ENCODE data around the gene MPV17L2. TPM values are rescaled to one million over a fixed set of nuclear protein-coding genes. Genes with fewer than 3 reads are reported as not detected.

MPV17L2 gene
- polyA plus RNA-seq, 1 donor from 2014 or later, result 17.7 TPM

DNA sequence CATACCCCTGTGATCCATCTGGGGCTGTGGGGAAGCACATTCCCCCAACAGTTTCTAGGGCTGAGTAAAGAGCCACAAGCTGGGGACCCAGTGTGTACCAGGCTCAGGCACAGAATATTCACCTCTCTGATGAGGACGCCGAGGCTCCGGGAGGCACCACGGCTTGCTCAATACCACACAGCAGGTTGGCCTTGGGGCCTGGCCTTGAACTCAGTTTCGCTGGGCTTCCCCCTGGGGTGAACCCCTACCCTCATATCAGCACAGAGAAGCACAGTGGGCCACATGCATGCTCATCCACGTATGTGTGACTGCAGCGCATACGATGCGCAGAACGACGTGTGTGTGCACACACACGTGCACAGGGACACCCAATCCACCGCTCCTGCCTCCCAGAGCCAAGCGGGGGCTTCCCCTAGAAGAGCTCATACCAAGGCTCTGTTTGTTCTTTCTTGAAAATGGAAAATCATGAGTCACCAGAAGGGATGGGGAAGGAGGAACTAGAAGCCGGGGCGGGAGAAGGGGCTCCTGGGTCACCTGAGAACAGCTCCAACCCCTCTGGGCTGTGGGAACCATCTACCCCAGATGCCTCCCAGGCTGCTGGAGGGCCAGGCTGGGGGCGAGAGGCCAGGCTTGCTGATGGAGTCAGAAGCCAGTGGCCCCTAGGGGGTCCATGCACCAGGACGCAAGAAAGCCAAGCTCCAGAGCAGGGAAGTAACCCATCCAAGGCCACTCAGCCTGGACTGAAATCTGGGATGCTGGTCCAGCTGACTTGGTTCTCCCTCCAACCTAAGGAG, 38.1 kb downstream of the MPV17L2 start (continued):
- TF ChIP-seq POLR2AphosphoS5 (IDR thresholded peaks at IDR 0.05), result no peak
- no peak for TF ChIP-seq EP300 (conservative IDR thresholded peaks at IDR 0.05; ENCODE audit: poor library complexity, severe bottlenecking)

DNA sequence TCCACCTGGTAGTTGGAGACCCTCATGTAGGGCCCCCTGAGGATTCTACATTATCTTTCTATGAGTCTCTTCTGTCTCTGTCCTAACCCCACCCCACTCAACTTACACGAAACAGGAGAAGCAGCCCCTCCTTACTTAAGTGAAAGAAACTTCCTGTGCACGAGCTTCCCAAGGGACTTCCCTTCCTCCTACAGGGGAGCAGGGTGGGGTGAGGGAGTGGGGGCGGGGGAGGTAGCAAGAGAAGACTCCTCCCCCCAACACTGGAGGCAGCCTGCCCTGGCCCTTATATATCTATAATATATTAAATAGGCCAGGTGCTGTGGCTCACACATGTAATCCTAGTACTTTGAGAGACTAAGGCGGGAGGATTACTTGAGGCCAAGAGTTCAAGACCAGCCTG, 38.8 kb downstream of the MPV17L2 start:
- Histone ChIP-seq H3K27me3 (ENCODE audit: insufficient read depth, low read depth, low read length) (peaks cover 33% of the 10 kb centered on the region), H3K9me3 (ENCODE audit: low read length) (no peaks in the 10 kb centered on the region), H3K27ac (ENCODE audit: low read length) (no peak overlapping the region), H3K79me2 (replicated peaks; ENCODE audit: insufficient read depth, low read length) (no peaks in the 10 kb centered on the region), H2AFZ (ENCODE audit: low read depth, low read length) (no peak overlapping the region), H3K36me3 (ENCODE audit: insufficient read depth, low read length) (no peaks in the 10 kb centered on the region), H3K9me2 (ENCODE audit: insufficient read depth, low read length) (no peaks in the 10 kb centered on the region), H3K9ac (ENCODE audit: low read length) (no peak overlapping the region), H3K4me2 (ENCODE audit: low read length) (no peak overlapping the region), H3K4me3 (ENCODE audit: low read length) (no peak overlapping the region), H4K20me1 (ENCODE audit: insufficient read depth) (no peaks in the 10 kb centered on the region), H3F3A (ENCODE audit: insufficient read depth, low read length, poor library complexity, severe bottlenecking) (no peaks in the 10 kb centered on the region)
- TF ChIP-seq, protein P1, sequence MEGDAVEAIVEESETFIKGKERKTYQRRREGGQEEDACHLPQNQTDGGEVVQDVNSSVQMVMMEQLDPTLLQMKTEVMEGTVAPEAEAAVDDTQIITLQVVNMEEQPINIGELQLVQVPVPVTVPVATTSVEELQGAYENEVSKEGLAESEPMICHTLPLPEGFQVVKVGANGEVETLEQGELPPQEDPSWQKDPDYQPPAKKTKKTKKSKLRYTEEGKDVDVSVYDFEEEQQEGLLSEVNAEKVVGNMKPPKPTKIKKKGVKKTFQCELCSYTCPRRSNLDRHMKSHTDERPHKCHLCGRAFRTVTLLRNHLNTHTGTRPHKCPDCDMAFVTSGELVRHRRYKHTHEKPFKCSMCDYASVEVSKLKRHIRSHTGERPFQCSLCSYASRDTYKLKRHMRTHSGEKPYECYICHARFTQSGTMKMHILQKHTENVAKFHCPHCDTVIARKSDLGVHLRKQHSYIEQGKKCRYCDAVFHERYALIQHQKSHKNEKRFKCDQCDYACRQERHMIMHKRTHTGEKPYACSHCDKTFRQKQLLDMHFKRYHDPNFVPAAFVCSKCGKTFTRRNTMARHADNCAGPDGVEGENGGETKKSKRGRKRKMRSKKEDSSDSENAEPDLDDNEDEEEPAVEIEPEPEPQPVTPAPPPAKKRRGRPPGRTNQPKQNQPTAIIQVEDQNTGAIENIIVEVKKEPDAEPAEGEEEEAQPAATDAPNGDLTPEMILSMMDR (IDR thresholded peaks at IDR 0.05; ENCODE audit: poor library complexity, severe bottlenecking), result no peak
- no peak for TF ChIP-seq SMC3 (conservative IDR thresholded peaks at IDR 0.05; ENCODE audit: poor library complexity)
- TF ChIP-seq EP300 (conservative IDR thresholded peaks at IDR 0.05; ENCODE audit: poor library complexity, severe bottlenecking), result no peak
- TF ChIP-seq, protein P2, sequence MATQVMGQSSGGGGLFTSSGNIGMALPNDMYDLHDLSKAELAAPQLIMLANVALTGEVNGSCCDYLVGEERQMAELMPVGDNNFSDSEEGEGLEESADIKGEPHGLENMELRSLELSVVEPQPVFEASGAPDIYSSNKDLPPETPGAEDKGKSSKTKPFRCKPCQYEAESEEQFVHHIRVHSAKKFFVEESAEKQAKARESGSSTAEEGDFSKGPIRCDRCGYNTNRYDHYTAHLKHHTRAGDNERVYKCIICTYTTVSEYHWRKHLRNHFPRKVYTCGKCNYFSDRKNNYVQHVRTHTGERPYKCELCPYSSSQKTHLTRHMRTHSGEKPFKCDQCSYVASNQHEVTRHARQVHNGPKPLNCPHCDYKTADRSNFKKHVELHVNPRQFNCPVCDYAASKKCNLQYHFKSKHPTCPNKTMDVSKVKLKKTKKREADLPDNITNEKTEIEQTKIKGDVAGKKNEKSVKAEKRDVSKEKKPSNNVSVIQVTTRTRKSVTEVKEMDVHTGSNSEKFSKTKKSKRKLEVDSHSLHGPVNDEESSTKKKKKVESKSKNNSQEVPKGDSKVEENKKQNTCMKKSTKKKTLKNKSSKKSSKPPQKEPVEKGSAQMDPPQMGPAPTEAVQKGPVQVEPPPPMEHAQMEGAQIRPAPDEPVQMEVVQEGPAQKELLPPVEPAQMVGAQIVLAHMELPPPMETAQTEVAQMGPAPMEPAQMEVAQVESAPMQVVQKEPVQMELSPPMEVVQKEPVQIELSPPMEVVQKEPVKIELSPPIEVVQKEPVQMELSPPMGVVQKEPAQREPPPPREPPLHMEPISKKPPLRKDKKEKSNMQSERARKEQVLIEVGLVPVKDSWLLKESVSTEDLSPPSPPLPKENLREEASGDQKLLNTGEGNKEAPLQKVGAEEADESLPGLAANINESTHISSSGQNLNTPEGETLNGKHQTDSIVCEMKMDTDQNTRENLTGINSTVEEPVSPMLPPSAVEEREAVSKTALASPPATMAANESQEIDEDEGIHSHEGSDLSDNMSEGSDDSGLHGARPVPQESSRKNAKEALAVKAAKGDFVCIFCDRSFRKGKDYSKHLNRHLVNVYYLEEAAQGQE (IDR thresholded peaks at IDR 0.05; ENCODE audit: borderline replicate concordance), result no peak
- TF ChIP-seq TAF1 (IDR thresholded peaks at IDR 0.05; ENCODE audit: low read depth), result no peak
- TF ChIP-seq POLR2AphosphoS5 (IDR thresholded peaks at IDR 0.05), result no peak
- TF ChIP-seq RAD21 (conservative IDR thresholded peaks at IDR 0.05), result no peak
- TF ChIP-seq MXI1 (conservative IDR thresholded peaks at IDR 0.05; ENCODE audit: poor library complexity, severe bottlenecking), result no peak
- TF ChIP-seq EZH2 (IDR thresholded peaks at IDR 0.05; ENCODE audit: borderline replicate concordance, insufficient read depth, low read length, poor library complexity, severe bottlenecking), result no peak

DNA sequence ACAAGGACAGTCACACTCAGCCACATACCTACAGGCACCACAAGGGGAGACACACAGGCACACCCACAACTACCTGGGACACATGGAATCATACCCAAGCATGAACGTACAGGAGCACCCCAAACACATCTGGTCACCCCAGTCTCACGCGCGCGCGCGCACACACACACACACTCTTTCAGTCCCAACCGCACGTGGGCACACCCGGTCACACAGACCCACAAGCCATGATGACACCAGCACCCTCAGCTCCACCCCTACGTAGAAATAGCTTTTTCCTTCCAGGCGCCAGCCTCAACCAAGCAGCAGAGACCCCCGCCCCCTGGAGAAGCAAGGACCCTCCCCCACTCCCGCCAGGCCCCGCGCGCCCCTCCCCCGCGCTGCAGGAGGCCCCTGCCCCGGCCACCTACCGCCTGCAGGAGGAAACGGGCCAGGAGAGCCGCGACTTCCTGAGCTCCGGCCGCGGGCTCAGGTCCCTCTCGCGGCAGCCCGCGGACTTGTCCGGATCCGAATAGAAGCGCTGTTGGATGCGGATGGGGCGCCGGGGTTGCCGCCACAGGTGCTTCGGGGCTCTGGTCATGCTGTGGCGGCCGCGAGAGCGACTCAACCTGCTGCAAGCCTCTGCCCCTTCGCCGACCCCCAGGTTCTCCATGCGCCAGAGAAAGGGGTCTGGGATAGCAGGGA, 39.7 kb downstream of the MPV17L2 start:
- Histone ChIP-seq H3K9me2 (ENCODE audit: insufficient read depth, low read length) (no peaks in the 10 kb centered on the region), H3K79me2 (replicated peaks; ENCODE audit: insufficient read depth, low read length) (no peaks in the 10 kb centered on the region), H3K4me3 (ENCODE audit: low read length) (peak overlapping the region; percentile 80), H2AFZ (ENCODE audit: low read depth, low read length) (peak overlapping the region; percentile 65), H3F3A (ENCODE audit: insufficient read depth, low read length, poor library complexity, severe bottlenecking) (no peaks in the 10 kb centered on the region), H3K36me3 (ENCODE audit: insufficient read depth, low read length) (no peaks in the 10 kb centered on the region), H3K4me2 (ENCODE audit: low read length) (peak overlapping the region; percentile 51), H4K20me1 (ENCODE audit: insufficient read depth) (no peaks in the 10 kb centered on the region), H3K27ac (ENCODE audit: low read length) (peak overlapping the region; percentile 47), H3K9ac (ENCODE audit: low read length) (peak overlapping the region; percentile 73), H3K9me3 (ENCODE audit: low read length) (no peaks in the 10 kb centered on the region), H3K27me3 (ENCODE audit: insufficient read depth, low read depth, low read length) (peaks cover 27% of the 10 kb centered on the region)
- peak; percentile 61 for TF ChIP-seq SMC3 (conservative IDR thresholded peaks at IDR 0.05; ENCODE audit: poor library complexity)
- TF ChIP-seq, protein P2 (IDR thresholded peaks at IDR 0.05; ENCODE audit: borderline replicate concordance), result no peak
- TF ChIP-seq, protein P1 (IDR thresholded peaks at IDR 0.05; ENCODE audit: poor library complexity, severe bottlenecking), result peak; percentile 60
- TF ChIP-seq MXI1 (conservative IDR thresholded peaks at IDR 0.05; ENCODE audit: poor library complexity, severe bottlenecking), result peak; percentile 38
- no peak for TF ChIP-seq EP300 (conservative IDR thresholded peaks at IDR 0.05; ENCODE audit: poor library complexity, severe bottlenecking)
- TF ChIP-seq EZH2 (IDR thresholded peaks at IDR 0.05; ENCODE audit: borderline replicate concordance, insufficient read depth, low read length, poor library complexity, severe bottlenecking), result no peak
- TF ChIP-seq POLR2AphosphoS5 (IDR thresholded peaks at IDR 0.05), result peak; percentile 37
- TF ChIP-seq TAF1 (IDR thresholded peaks at IDR 0.05; ENCODE audit: low read depth), result no peak
- TF ChIP-seq RAD21 (conservative IDR thresholded peaks at IDR 0.05), result peak; percentile 56
